ENCODE results near the gene UVSSA.

Gene UVSSA, protein sequence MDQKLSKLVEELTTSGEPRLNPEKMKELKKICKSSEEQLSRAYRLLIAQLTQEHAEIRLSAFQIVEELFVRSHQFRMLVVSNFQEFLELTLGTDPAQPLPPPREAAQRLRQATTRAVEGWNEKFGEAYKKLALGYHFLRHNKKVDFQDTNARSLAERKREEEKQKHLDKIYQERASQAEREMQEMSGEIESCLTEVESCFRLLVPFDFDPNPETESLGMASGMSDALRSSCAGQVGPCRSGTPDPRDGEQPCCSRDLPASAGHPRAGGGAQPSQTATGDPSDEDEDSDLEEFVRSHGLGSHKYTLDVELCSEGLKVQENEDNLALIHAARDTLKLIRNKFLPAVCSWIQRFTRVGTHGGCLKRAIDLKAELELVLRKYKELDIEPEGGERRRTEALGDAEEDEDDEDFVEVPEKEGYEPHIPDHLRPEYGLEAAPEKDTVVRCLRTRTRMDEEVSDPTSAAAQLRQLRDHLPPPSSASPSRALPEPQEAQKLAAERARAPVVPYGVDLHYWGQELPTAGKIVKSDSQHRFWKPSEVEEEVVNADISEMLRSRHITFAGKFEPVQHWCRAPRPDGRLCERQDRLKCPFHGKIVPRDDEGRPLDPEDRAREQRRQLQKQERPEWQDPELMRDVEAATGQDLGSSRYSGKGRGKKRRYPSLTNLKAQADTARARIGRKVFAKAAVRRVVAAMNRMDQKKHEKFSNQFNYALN

DNA sequence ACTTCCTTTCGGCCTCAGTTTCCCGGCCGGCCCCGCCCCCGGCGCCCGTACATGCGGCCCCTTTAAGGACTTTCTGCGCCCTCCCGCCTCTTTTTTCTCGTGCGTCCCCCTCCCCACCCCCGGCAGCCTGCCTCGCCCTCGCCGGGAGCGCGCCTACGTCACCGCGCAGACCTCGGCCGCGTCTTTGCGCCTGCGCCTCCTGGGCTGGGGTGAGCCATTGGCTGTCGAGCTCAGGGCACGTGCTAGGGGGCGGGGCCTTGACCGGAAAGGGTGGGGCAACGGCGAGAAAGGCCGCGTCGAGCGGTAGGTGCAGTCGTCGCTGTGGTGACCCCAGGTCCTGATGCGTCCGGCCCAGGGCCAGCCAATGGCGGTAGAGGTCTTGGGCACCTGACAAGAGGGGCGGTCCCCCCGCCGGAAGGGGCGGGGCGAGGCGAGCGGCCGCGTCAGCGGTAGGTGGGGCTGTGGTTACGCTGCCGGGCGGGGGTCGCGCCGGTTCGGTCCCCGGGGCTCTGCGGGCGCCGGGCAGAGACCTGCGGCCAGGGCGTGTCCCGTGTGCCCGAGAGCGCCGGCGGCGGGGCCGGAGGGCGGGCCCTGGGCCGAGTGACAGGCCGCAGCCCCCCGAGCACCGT is at the start of gene UVSSA:
TSS of gene UVSSA (plus strand) at position 428 of the 629 bp plus-strand sequence. CDS start 884 bp downstream, outside the sequence.
- peak; percentile 98 to 99 for DNase-seq

DNA sequence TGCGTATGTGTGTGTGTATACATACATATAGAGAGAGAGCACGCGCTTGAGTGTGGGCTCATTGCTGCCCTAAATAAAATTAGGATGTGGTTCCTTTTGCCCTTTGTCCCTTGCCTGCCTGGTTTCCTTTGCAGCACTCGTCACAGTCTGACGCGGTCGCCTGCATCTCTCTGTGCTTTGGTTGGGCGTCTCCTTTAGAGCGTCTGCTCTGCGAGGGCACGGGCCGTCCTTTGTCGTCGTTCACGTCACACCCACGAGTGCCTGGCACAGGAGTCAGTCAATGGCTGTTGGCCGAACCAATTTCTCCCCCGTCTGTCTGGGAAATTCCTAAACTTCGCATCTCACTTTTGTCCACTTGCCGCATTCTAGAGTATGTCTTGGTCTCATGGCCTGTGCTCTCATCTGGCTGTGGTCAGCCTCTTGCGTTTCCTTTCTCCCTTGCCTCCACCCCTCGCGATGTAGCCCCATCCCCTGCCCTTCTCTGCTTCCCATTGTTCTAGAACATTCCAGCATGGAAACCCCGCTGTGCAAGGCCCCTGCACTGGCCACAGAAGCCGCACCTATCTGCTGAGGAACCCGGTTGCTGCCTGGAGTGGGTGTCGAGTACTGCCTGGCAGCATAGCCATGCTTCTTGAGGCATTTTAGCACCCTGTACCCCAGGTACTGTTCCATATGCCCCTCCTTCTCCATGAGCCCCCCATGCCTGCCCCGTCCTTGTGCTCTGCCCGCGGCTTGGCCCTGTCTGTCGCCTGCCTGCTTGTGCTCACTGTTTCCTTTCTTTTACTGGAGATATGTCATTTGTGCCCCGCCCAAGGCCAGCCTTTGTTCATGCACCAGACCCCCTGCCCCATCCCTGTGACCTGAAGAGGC is 49.3 kb upstream of the UVSSA start:
- no peak for DNase-seq

DNA sequence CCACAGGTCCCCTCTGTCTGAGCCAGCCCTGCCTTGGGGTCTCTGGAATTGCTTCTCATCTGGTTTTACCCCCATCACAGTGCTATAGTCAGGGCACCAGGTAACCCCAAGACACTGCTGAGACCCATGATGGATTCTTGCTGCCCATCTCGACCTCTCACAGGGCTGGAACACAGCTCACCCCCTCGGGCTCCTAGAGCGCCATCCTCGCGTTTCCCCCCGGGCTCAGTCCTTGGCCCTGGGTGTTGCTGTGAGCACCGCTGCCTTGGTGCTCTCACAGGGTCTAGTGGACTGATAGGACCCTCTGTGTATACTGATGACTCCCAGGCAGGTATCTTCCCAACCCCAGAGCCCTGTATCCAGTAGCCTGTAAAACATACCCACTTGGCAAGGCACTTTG is 48.5 kb upstream of the UVSSA start:
- DNase-seq, result no peak

DNA sequence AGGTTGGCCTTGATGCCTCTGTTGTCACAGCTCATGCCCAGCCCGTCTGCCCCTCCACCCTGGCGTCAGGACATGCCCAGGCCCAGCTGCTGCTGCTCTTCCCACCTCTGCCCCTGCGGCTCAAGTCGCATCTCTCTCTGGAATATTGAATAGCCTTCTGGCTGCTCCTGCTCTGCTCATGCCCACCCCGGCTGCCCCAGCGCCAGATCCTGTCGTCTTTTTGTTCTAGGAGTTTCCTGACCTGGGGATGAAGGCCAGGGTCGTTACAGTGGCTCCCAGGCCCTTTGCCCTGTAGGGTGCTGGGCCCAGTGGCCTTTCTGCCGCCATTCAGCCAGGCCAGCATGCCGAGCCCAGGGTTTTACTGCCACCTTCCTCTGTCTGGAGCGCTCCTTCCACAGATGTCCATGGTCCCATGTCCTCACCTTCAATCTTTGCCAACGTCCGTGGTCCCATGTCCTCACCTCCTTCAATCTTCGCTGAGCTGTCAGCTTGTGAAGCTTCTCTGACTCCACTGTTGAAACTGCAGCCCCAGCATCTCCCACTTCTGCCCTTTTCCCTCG is 47.6 kb upstream of the UVSSA start:
- DNase-seq, result no peak

DNA sequence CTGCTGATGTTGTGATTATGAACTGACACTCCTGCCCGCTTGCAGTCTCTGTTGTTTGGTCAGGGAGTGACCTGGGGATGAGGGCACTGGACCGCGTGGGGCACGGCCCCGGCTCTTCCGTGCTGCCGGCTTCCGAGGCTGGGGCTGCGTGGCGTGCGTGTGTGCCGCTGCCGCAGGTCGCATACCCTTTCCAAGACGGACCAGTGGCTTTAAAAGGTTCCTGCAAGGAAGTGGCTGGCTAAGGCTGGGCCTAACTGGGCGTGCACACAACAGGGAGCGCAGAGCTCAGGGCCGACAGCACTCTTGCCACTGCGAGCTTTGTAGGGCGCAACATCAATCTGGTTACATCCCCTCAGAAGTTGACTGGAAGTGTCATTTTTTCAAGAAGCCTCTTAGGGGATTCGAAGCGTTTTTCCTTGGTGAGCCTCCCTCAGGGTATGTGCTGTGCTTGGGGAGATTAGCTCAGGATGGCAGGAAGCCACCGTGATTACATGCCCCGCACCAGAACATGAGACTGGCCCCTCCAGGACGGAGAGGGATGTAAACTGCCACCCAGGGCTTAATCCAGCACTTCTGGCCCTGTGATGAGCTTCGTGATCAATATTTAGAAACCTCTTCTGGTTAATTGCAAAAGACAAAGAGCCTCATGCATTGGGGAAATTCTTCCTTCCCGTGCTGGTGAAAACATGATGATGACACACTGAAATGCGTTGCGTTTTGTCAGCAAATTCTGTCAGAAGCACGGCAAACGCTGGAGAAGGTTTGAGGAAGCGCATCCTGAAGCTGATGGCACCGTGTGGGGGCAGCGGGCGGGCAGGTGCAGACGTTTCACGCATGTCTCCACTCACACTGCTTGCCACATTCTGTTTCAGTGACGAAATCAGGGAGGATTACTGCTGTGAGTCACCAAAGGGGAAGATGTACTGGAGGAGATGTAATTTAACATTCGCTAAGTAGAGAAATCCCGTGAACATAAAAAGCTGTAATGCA is 46.2 kb upstream of the UVSSA start:
- no peak for DNase-seq

DNA sequence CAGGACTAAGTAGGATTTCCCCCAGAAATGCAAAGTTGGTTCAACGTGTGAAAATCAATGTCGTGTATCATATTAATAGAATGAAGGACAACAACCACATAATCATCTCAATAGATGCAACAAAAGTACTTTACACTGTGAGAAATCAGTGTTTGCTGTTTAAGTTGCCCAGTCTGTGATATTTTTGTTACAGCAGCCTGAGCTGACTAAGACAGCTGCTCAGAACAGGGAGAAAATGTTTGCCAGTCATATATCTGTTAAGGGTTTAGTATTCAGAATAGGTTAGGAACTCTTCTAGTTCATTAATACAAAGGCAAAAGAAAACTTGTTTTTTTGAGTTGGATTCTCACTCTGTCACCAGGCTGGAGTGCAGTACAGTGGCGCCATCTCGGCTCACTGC is 44.8 kb upstream of the UVSSA start:
- no peak for DNase-seq

DNA sequence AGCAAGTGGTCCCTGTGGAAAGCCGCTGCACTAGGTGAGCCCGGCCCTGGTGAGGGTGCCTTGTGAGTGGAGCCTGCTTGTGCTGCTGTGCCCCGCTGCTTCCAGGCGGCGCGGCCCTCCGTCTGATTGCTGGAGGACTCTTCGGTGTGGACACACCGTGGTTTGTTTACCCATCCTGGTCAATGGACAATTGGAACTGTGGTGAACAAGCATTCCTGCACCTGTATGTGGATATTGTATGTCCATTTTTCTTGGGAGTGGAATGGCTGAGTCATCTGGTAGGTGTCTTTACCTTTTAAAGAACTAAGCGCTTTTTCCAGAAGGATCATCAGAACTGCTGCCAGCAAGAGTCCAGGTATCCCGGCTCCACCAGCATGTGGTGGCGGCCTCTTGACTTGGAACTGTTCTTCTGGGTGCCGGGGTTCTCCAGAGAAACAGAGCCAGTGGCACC is 41.7 kb upstream of the UVSSA start:
- no peak for DNase-seq

DNA sequence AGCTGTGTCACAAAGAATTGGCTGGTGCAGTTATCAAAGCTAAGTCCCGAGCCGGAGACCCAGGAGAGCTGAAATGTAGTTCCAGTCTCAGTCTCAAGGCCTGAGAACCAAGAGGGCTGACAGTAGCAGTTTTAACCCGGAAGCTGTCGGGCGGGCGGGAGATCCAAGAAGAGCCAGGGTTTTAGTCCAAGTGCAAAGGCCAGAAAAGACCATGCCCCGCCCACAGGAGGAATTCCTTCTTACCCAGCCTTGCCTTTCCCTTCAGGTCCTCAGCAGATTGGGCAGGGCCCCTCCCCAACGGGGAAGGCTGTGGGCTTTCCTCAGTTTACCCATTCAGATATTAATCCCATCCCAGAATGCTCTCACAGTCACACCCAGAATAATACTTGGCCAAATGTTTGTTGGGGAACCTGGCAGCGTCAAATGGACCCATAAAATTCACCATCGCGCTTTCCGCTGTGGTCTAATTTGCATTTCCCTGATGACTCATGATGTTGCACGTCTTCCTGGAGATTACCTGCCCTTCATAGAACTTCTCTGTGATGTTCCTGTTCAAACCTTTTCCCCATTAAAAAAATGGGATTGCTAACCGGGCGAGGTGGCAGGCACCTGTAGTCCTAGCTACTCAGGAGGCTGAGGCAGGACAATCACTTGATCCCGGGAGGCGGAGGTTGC is 41.1 kb upstream of the UVSSA start:
- peak in 1 of 2 experiments; percentile 6 for DNase-seq

DNA sequence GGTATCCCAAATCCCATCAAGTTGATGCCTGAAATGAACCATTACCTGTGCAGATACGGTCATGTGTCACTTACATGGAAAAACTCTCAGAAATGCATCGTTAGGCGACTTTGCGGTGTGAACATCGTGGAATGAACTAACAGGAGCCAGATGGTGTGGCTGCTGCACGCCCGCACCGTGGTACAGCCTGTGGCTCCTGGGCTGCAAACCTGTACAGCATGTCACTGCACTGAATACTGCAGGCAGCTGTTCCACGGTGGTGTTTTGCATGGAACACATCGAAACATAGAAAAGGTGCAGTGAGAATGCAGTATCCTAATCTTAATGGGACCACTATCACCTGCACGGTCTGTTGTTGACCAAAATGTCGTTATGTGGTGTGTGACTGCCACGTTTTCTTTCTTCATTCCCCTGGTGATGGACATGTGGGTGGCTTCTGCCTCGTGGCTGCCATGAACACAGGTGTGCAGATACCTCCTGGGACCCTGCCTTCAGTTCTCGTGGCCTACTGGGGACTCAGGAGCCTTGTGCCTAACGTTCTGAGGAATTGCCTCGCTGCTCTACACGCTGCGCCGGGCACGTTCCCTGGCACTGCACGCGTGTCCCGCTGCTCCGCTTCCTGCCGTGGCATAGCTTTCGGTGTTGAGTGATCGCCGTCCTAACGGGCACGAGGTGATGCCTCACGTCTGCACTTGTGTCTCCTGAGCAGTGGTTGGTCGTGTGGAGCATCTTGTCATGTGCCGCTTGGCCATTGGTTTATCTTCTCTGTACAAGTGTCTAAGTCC is 38.9 kb upstream of the UVSSA start:
- no peak for DNase-seq

DNA sequence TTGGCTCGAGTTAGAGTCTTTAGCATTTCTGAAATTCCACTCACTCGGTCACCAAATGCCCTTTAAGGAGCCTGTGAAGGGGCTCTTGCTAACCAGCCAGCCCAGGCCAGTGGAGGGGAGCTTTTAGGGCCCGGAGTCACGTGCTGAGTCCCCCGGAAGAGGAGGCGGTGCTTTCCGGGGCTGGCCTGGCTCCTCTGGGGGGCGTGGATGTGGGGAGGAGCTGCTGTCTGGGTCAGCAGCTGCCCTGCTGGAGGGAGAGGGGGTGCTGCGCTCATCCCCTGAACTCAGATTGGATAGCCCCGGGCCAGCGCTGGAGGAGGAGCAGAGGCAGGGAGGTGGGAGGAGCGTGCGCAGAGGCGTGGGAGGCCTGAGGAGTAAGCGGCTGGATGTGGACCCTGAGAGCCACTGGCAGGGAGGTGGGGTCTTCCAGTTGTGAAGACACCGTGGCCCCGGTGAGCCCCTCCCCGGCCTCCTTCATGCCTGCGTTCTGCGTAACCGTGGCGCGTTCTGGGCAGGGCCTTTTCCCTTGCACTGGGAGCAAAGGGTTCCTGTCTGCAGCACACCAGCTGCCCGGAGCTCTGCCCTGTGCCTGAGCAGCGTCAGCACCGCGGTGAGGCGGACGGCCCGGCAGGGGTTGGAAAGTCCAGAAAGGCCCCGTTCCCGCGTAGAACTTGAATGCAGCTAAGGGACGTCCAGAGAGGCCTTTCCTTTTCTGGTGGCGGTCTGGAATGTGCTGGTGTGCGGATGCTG is 37.6 kb upstream of the UVSSA start:
- DNase-seq, result peak in 1 of 2 experiments; percentile 32

DNA sequence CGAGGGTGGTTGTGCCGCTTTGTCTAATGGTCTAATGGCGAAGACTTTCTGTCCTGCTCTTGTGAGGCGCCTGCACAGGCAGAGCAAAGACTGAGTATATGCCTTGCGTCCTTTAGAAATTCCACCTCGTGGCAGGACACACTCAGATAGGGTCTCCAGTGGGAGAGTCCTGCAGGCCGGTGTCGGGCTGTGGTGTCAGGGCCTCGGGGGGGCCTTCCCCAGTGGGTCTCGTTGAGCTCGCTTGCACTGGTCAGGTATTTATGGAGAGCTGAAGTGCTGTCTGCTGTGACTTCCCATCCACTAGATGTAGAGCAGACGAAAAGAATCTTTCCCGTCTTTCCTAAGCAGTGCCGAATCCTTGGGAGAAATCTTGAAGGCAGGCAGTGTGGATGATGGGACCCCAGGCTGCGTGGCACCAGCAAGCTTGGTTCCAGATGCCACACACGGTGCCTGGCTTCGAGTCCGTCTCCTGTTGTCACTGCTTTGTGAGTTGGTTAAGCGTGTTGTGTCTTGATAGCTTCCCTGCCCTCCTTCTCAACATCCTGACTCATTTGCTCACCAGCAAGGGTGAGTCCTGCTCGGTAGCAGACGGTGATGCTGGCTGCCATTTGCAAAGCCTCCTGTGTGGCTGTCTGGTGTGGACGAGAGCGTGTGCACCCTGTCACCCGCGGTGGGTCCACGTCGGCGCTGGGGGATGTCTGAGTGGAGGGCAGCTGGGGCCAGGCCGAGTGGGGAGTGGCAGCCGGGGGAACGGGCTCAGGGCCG is 36.8 kb upstream of the UVSSA start:
- DNase-seq, result no peak

DNA sequence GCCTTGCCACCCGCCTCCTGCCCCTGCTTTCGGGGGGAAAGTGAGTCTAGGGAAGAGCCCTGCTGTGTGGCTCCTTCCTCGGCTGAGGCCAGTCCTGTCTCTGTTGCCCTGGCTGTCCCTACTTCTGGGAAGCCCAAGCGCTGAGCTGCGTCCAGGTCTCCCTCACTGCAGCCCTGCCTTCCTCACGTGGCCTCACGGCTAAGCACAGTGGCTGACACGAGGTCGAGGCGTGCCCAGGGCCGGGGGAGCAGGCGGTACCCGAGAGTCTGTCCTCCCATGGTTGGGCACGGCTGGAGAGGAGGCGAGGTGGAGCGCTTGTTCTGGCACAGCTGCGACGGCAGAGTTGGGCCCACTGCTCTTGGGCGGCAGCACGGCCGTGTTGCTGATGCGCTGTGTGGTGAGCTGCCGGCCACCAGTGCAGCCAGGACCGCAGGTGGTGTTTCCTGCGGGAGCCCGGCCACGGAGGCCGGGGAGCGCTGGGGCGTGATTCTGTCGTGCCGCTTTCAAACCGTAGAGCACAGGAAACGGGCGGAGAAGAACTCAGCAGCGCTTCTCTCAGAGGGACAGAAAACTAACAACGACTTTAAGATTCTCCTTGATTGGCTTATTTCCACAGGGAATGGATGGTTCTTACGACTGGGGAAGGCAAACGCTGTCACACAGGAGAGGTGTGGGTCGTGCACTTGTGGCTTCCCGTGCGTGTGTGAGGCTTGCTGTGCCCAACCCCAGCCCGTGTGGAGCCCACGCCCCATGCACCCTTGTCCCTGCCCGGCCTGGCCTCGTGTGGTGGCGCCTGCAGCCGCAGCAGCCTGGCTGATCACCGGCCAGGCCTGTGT is 36.0 kb upstream of the UVSSA start:
- DNase-seq, result no peak

DNA sequence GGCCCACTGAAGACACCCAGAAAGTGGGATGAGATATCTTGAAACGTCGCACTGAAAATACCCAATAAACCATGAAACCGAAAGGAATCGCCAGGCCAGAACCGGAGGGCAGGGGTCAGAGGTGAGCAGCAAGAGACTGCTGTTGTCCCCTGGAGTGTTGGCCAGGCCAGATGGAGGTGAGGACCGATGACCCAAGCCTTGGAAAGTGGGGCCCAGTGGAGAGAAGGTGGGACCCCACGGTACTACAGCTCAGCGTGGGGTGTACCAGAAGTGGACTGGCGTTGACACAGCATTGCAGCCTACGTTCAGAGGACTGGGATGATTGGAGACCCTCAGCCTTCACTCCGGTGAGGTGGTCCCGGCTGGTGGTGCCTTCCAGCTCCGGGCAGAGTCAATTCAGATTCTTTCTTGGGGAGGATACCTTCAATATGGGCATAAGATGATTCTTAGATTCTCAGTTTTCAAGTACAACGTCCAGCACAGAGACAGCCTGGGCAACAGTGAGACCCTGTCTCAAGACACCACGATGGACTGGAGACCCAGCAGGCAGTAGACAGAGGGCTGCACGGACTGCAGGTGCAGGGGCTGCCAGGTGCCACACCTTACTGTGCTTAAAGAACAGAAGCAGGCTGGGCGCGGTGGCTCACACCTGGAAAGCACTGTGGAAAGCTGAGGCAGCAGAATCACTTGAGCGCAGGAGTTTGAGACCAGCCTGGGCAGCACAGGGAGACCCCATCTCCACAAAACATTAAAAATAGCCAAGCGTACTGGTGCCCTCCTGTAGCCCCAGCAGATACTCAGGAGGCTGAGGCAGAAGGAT is 34.0 kb upstream of the UVSSA start:
- DNase-seq, result no peak

DNA sequence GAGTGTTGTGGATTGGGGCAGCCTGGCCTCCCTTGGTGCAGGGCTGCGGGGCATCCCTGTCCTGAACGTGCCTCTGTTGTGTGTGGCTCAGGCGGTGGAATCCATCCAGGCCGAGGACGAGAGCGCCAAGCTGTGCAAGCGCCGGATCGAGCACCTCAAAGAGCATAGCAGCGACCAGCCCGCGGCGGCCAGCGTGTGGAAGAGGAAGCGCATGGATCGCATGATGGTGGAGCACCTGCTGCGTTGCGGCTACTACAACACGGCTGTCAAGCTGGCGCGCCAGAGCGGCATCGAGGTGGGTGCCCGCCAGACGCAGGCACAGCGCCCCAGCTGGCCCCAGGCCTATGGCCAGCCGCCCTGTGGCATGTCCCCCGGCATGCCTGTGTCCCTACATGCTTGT is 31.7 kb upstream of the UVSSA start:
- no peak for DNase-seq

DNA sequence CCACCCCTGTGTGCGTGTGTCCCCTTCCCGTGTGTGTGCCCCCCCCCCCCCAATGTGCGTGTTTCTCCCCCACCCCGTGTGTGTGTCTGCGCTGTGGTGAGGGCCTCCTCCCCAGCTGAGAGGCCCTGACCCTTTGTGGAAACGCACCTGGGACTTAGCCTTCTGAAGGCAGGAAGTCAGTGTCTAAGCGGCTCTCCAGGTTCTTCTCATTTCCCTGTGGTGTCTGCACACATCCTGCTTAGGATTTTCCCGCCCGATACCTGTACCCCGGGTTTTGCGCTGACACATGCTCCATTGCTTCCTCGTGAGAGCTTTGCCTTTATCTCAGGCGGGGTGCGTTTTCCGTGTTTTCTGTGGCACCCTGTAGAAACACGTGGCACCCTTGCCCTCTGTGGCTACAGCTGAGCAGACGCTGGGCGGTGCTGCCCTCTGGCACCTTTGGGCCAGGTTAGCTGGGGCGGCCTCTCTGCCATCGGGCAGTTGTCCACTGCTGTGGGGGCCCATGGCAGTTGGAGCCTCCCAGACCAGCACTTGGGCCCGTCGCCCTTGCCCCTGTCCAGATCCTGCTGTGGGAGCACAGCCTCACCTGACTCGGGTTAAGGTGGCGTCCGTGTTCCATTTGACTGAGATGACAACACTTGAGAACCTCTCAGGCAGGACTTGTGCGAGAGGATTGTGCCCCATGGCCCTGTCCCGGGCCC is 31.0 kb upstream of the UVSSA start:
- no peak for DNase-seq
